ENCODE measurements around the gene PFKFB3.
"Not testable (repeated sequence)": the region's sequence is repeated elsewhere in the genome, so short reads cannot be mapped to it uniquely, and the experiment has no call there.

Gene PFKFB3

GRCh38 chr10:6178581-6178980 lies 24.2 kb upstream of the PFKFB3 start:
- DNase-seq (ENCODE audit: low read depth): no peak

GRCh38 chr10:6179078-6179477 lies 23.7 kb upstream of the PFKFB3 start:
- DNase-seq (ENCODE audit: low read depth): no peak

- no peak for DNase-seq (ENCODE audit: low read depth)
Measured at GRCh38 chr10:6180480-6181110, 22.1 kb upstream of the PFKFB3 start.

- DNase-seq (ENCODE audit: low read depth): no peak
Measured at GRCh38 chr10:6181249-6181648, 21.5 kb upstream of the PFKFB3 start.

- DNase-seq (ENCODE audit: low read depth): no peak
Measured at GRCh38 chr10:6182454-6183098, 20.2 kb upstream of the PFKFB3 start.

- DNase-seq (ENCODE audit: low read depth): no peak
Measured at GRCh38 chr10:6185039-6185716, 17.6 kb upstream of the PFKFB3 start.

GRCh38 chr10:6186894-6187256 lies 15.9 kb upstream of the PFKFB3 start:
- DNase-seq (ENCODE audit: low read depth): no peak

GRCh38 chr10:6187278-6187677 lies 15.5 kb upstream of the PFKFB3 start:
- DNase-seq (ENCODE audit: low read depth): no peak

- not testable (repeated sequence) for DNase-seq (ENCODE audit: low read depth)
Measured at GRCh38 chr10:6190033-6190432, 12.7 kb upstream of the PFKFB3 start.

- DNase-seq (ENCODE audit: low read depth): no peak
Measured at GRCh38 chr10:6191147-6191546, 11.6 kb upstream of the PFKFB3 start.

- DNase-seq (ENCODE audit: low read depth): no peak
Measured at GRCh38 chr10:6191569-6191968, 11.2 kb upstream of the PFKFB3 start.

- not testable (repeated sequence) for DNase-seq (ENCODE audit: low read depth)
Measured at GRCh38 chr10:6193342-6193741, 9.4 kb upstream of the PFKFB3 start.

- DNase-seq (ENCODE audit: low read depth): no peak
Measured at GRCh38 chr10:6194311-6194710, 8.4 kb upstream of the PFKFB3 start.

GRCh38 chr10:6195376-6195775 lies 7.4 kb upstream of the PFKFB3 start:
- DNase-seq (ENCODE audit: low read depth): no peak

- no peak for DNase-seq (ENCODE audit: low read depth)
Measured at GRCh38 chr10:6195846-6196245, 6.9 kb upstream of the PFKFB3 start.

GRCh38 chr10:6196524-6196923 lies 6.2 kb upstream of the PFKFB3 start:
- not testable (repeated sequence) for DNase-seq (ENCODE audit: low read depth)

GRCh38 chr10:6197321-6197720 lies 5.4 kb upstream of the PFKFB3 start:
- no peak for DNase-seq (ENCODE audit: low read depth)

- no peak for DNase-seq (ENCODE audit: low read depth)
Measured at GRCh38 chr10:6198171-6198570, 4.6 kb upstream of the PFKFB3 start.

- no peak for DNase-seq (ENCODE audit: low read depth)
Measured at GRCh38 chr10:6199131-6199733, 3.5 kb upstream of the PFKFB3 start.

- no peak for DNase-seq (ENCODE audit: low read depth)
Measured at GRCh38 chr10:6200440-6200733, 2.3 kb upstream of the PFKFB3 start.

GRCh38 chr10:6200734-6201515 lies 1.8 kb upstream of the PFKFB3 start:
- no peak for DNase-seq (ENCODE audit: low read depth)

- DNase-seq (ENCODE audit: low read depth): peak; percentile 53
Measured at GRCh38 chr10:6201516-6201975, 1.2 kb upstream of the PFKFB3 start.

Measured in HS-5 (cell line).